NB4 (cell line): ENCODE results near the gene SMCO4.

ENCODE experiments used
- CTCF ChIP-seq: IDR thresholded peaks from one replicate; pipeline ENCODE4 v1.5.1; 2012; ENCODE audit warnings: low read depth, low read length
- MAX ChIP-seq: IDR thresholded peaks from 2 replicates; pipeline ENCODE4 v1.6.1; 2011; ENCODE audit warnings: low read depth, low read length
- MYC ChIP-seq: IDR thresholded peaks from 2 replicates; pipeline ENCODE4 v1.6.1; 2011; ENCODE audit warnings: low read depth, low read length
- POLR2A ChIP-seq: IDR thresholded peaks from 2 replicates; pipeline ENCODE4 v1.6.1; 2011; ENCODE audit warnings: mild to moderate bottlenecking; ENCODE audit not compliant: insufficient read length; ENCODE audit errors: extremely low read depth

- no peak for TF ChIP-seq MAX
- no peak for TF ChIP-seq CTCF
- no peak for TF ChIP-seq POLR2A
- TF ChIP-seq MYC, result no peak
Observed at GRCh38 chr11:93572621-93573020, 29.4 kb upstream of the SMCO4 start.
